ENCODE results near the gene AP2B1.

Gene AP2B1

GRCh38 chr17:35597604-35598003 lies 10.5 kb downstream of the AP2B1 start:
- no peaks in the 10 kb centered on the region for H4K20me1 ChIP-seq (ENCODE audit: low read depth, low read length)
- H3F3A ChIP-seq (ENCODE audit: insufficient read depth): peaks cover 11% of the 10 kb centered on the region; the same call in 1 of the 2 replicates
- no peak overlapping the region for H3K9ac ChIP-seq (ENCODE audit: low read length)
- no peaks in the 10 kb centered on the region for H3K27me3 ChIP-seq (ENCODE audit: low read length)
- H3K79me2 ChIP-seq (ENCODE audit: insufficient read depth, low read length): peaks cover 13% of the 10 kb centered on the region
- no peak overlapping the region for H3K4me3 ChIP-seq (ENCODE audit: insufficient read depth, low read length, poor library complexity, severe bottlenecking)
- no peak overlapping the region for H3K27ac ChIP-seq (ENCODE audit: low read depth, low read length)
- H3K36me3 ChIP-seq (ENCODE audit: low read length): peaks cover 20% of the 10 kb centered on the region; the same call in 1 of the 2 replicates
- H3K4me2 ChIP-seq (ENCODE audit: low read depth, low read length, poor library complexity, severe bottlenecking): no peak overlapping the region
- TF ChIP-seq EZH2phosphoT487 (conservative IDR thresholded peaks at IDR 0.05; ENCODE audit: low read length) (no peak), CTCF (IDR thresholded peaks at IDR 0.05; ENCODE audit: insufficient read depth, low read length, poor library complexity, severe bottlenecking) (no peak)
- no peaks in the 10 kb centered on the region for H3K9me3 ChIP-seq (ENCODE audit: insufficient read depth, low read length)
- no peaks in the 10 kb centered on the region for H3K9me2 ChIP-seq (replicated peaks; ENCODE audit: insufficient read depth, low read length)
- no peak overlapping the region for H2AFZ ChIP-seq (ENCODE audit: low read depth, low read length, severe bottlenecking)

- Histone ChIP-seq H2AFZ (ENCODE audit: low read depth, low read length, severe bottlenecking) (no peak overlapping the region), H3K4me2 (ENCODE audit: low read depth, low read length, poor library complexity, severe bottlenecking) (no peak overlapping the region)
- TF ChIP-seq CTCF (IDR thresholded peaks at IDR 0.05; ENCODE audit: insufficient read depth, low read length, poor library complexity, severe bottlenecking): no peak
- TF ChIP-seq EZH2phosphoT487 (conservative IDR thresholded peaks at IDR 0.05; ENCODE audit: low read length): no peak
Measured at GRCh38 chr17:35603674-35604073, 16.6 kb downstream of the AP2B1 start.

GRCh38 chr17:35605678-35606077 lies 18.6 kb downstream of the AP2B1 start:
- no peaks in the 10 kb centered on the region for H3K27me3 ChIP-seq (ENCODE audit: low read length)
- no peak overlapping the region for H3K4me3 ChIP-seq (ENCODE audit: insufficient read depth, low read length, poor library complexity, severe bottlenecking)
- no peak overlapping the region for H3K9ac ChIP-seq (ENCODE audit: low read length)
- H3F3A ChIP-seq (ENCODE audit: insufficient read depth): peaks cover 2% of the 10 kb centered on the region; the same call in 1 of the 2 replicates
- no peak overlapping the region for H3K4me2 ChIP-seq (ENCODE audit: low read depth, low read length, poor library complexity, severe bottlenecking)
- no peak overlapping the region for H3K27ac ChIP-seq (ENCODE audit: low read depth, low read length)
- no peaks in the 10 kb centered on the region for H3K9me2 ChIP-seq (replicated peaks; ENCODE audit: insufficient read depth, low read length)
- no peaks in the 10 kb centered on the region for H3K9me3 ChIP-seq (ENCODE audit: insufficient read depth, low read length)
- H2AFZ ChIP-seq (ENCODE audit: low read depth, low read length, severe bottlenecking): no peak overlapping the region
- H4K20me1 ChIP-seq (ENCODE audit: low read depth, low read length): no peaks in the 10 kb centered on the region
- H3K36me3 ChIP-seq (ENCODE audit: low read length): peaks cover 7% of the 10 kb centered on the region; the same call in 1 of the 2 replicates
- no peaks in the 10 kb centered on the region for H3K79me2 ChIP-seq (ENCODE audit: insufficient read depth, low read length)
- TF ChIP-seq CTCF (IDR thresholded peaks at IDR 0.05; ENCODE audit: insufficient read depth, low read length, poor library complexity, severe bottlenecking) (no peak), EZH2phosphoT487 (conservative IDR thresholded peaks at IDR 0.05; ENCODE audit: low read length) (no peak)

More at GRCh38 chr17:35603674-35604073, 16.6 kb downstream of the AP2B1 start:
- no peaks in the 10 kb centered on the region for H3K27me3 ChIP-seq (ENCODE audit: low read length)
- no peaks in the 10 kb centered on the region for H4K20me1 ChIP-seq (ENCODE audit: low read depth, low read length)
- no peak overlapping the region for H3K27ac ChIP-seq (ENCODE audit: low read depth, low read length)
- H3K36me3 ChIP-seq (ENCODE audit: low read length): peaks cover 16% of the 10 kb centered on the region; the same call in 1 of the 2 replicates
- H3K9ac ChIP-seq (ENCODE audit: low read length): no peak overlapping the region
- H3K9me2 ChIP-seq (replicated peaks; ENCODE audit: insufficient read depth, low read length): no peaks in the 10 kb centered on the region
- H3K4me3 ChIP-seq (ENCODE audit: insufficient read depth, low read length, poor library complexity, severe bottlenecking): no peak overlapping the region
- H3F3A ChIP-seq (ENCODE audit: insufficient read depth): peaks cover 8% of the 10 kb centered on the region; the same call in 1 of the 2 replicates
- H3K9me3 ChIP-seq (ENCODE audit: insufficient read depth, low read length): no peaks in the 10 kb centered on the region
- no peaks in the 10 kb centered on the region for H3K79me2 ChIP-seq (ENCODE audit: insufficient read depth, low read length)

Measured in SU-DHL-6 (cell line).